Left cardiac atrium (tissue), 4 donors: Measurements from ENCODE around the gene TEPSIN. TPM values are rescaled to one million over a fixed set of nuclear protein-coding genes. Genes with fewer than 3 reads are reported as not detected.

ENCODE experiments used
- ATAC-seq, 2 donors: fragments of 200-7000 bp; cut with Tn5 transposase; one replicate each; pipeline ENCODE4 v1.9.1; 2020; ENCODE audit warnings: mild to moderate bottlenecking in 2 of 2, moderate library complexity in 2 of 2
- DNase-seq: peaks from one replicate; pipeline ENCODE4 v3.0.0-alpha.2; 2020
- intact Hi-C, 2 donors: fragments of 100-400 bp; cut with DNase I; formaldehyde crosslinking; loops; one replicate each; pipeline versions ENCODE4 v1.14.1 to v1.15.1; 2022 to 2023
- total RNA-seq, 2 donors: library from RNA; stranded (reverse); fragmentation: NEBNext Ultra II Directional; extraction: Animal tissue kit (Norgen Biotek cat#: 25700); gene quantifications; one replicate each; pipeline ENCODE4 v1.2.1, GENCODE V29; 2021
- donor health status: DM: no; HTN: yes; CAD: no.
- donor health status: DM: no; HTN: yes; CAD: no; lungs with severe emphysema.
- donor health status: DM: yes; HTN: yes; CAD: no.
- donor health status: Dilated cardiomyopathy.

The TEPSIN gene
- total RNA-seq, 2 donors from 2014 or later: 12.7 to 14.0 TPM

DNA sequence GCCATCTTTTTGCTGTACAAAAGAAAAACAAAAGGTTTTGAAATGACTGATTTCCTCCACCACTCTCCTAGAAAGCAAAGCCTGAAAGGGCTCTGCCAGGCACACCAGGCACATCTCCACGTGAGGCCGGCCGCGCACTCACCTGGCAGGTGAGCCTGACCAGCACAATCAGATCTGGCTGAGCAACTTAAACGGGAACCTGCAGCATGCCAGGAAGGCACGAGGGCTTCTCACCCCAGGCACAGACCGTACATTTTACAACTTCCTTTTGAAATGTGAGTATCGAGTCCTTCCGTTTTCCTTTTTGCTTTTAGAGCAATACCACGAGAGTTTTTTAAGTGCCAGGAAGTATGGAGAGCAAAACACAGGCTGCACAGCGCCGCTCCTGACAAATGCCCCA lies 33.8 kb upstream of the TEPSIN start:
- intact Hi-C loops: no loop called here
- ATAC-seq (no peak), DNase-seq (no peak)

DNA sequence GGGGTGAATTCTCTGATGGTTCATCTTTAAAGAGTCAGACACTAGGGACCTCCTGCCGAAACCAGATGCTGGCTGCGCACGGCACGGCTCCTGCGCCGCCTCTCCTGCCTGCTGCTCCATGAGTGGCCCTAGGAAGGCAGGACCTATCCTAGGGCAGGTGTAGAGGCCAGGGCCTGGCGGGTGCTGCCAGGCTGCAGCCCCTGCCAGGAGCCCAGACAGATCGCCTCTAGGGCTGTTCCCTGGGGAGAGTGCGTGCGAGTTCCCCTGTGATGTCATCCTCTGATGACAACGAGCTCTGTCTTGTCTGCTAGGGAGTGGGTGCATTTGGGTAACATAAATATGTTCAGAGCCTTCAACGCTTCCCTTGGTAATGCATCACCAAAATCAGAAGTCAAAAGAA lies 32.4 kb upstream of the TEPSIN start:
- ATAC-seq (peak in 1 of 2 donors; percentile 17), DNase-seq (no peak)
- intact Hi-C loops: no loop called here

- ATAC-seq (no peak), DNase-seq (no peak)
- intact Hi-C loops: no loop called here
These were observed 31.4 kb upstream of the TEPSIN start for GRCh38 chr17:81270279-81270678.

DNA sequence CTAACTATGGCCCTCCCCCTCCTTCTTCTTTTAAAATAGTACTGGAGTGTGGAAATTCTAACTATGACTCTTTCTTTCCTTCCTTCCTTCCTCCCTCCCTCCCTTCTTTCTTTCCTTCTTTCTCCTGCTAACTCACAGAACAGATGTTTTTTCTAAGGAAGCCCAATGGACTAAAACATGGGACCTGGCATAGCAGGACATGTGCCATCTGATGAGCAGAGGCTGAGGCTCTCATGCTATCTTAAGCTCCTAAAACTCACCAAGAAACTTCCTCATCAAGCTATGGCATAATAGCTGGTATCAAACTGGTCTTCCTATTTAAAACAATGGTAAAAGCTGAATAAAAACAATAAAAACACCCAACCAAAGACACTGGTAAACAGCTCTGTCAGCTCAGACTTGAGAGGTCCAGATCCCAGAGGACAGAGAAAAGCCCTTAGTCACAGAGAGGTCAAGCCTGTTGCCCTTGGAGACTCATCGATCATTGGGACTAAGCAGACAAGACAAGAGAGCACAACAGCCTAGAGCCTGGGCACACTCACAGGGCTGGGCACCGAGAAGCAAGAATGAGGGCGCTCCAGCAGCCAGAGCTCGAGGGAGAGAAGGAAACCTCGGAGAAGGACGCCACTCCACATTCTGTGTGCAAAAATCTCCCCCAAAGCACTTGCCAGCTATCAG lies 28.7 kb upstream of the TEPSIN start:
- ATAC-seq (no peak), DNase-seq (no peak)
- intact Hi-C loops: no loop called here

GRCh38 chr17:81265576-81265975 lies 26.7 kb upstream of the TEPSIN start:
- ATAC-seq (no peak), DNase-seq (no peak)
- intact Hi-C loops: no loop called here

DNA sequence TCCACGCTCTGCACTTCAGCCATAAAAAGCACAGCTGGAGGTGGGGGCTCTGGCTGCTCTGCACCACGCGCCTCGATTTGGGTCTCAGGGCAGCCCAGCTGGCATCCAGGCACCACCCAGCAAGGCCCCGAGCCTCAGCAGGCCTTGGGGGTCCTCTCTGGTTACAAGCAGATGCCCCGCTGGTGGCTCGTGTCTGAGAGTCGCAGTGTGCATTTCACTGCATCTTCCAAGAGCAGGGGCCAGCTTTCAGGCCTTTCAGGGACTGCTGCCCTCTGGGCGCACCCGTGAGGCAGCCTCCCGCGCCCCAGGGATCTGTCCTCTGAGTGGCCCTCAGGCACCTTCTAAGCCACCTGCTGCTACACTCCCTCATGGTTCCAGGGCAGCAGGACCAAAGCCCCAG lies 25.8 kb upstream of the TEPSIN start:
- no peak for ATAC-seq
- no peak for DNase-seq
- intact Hi-C loops: no loop called here

DNA sequence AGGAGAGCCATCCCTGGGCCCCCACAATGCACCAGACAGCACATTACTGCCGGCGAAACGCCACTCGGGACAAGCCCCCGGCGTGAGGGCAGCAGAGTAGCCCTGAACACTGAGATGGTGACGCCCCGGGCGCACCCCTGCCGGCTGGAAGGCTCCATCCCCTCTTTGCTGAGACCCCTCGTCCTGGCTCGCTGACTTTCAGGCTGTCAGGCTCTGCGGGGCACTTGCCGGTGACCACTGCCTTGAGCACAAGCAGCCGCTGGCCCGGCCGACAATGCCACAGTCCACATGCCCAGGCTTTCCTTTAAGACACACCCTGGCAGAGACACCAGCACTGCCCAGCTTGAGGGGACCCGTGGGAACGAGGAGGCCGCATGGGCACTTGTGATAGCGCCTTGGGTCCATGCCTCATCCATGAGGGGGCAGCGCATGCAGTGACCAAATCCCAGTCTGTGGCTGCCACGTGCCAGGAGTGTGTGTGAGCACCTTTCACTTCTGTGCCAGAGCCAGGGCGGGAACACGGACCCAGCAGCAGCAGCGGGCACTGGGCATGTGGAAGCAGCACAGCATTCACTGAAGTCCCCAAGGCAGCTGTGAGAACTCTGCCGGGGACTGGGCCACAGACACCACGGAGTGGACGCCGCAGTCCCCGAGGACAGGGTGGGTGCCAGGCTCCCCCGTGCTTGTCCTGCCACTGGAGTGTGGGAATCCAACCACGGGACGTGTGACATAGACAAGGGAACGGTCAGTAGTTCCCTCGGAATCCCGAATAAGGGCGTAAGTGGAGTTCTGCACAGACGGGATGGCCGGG lies 24.7 kb upstream of the TEPSIN start:
- DNase-seq (no peak), ATAC-seq (no peak)
- intact Hi-C loops: no loop called here

- intact Hi-C loops: no loop called here
- ATAC-seq (no peak), DNase-seq (no peak)
These were observed 22.9 kb upstream of the TEPSIN start for GRCh38 chr17:81261582-81262336.

- intact Hi-C loops: no loop called here
- ATAC-seq (no peak), DNase-seq (no peak)
These were observed 22.2 kb upstream of the TEPSIN start for GRCh38 chr17:81261096-81261495.

GRCh38 chr17:81260641-81261040 lies 21.8 kb upstream of the TEPSIN start:
- DNase-seq (no peak), ATAC-seq (no peak)
- intact Hi-C loops: no loop called here

- DNase-seq: no peak
- intact Hi-C loops: no loop called here
- no peak for ATAC-seq
These were observed 21.3 kb upstream of the TEPSIN start for GRCh38 chr17:81260171-81260570.

- intact Hi-C loops: loop anchor here in 1 of 2 donors (10.0 kb wide), 2 partner anchors 136 to 346 kb away; partner anchors contain the start of gene BAHCC1
- ATAC-seq (no peak), DNase-seq (no peak)
These were observed 20.3 kb upstream of the TEPSIN start for GRCh38 chr17:81259058-81259605.

- no peak for ATAC-seq
- intact Hi-C loops: loop anchor here in 1 of 2 donors (10.0 kb wide), 2 partner anchors 137 to 347 kb away; partner anchors contain the start of gene BAHCC1
- DNase-seq: no peak
These were observed 19.4 kb upstream of the TEPSIN start for GRCh38 chr17:81258292-81258691.

- intact Hi-C loops: loop anchor here in 1 of 2 donors (10.0 kb wide), 2 partner anchors 137 to 347 kb away; partner anchors contain the start of gene BAHCC1
- DNase-seq (no peak), ATAC-seq (no peak)
These were observed 18.7 kb upstream of the TEPSIN start for GRCh38 chr17:81257533-81257932.

- intact Hi-C loops: loop anchor here in 1 of 2 donors (10.0 kb wide), 2 partner anchors 138 to 348 kb away; partner anchors contain the start of gene BAHCC1
- DNase-seq (no peak), ATAC-seq (peak in 1 of 2 donors; percentile 63)
These were observed 17.8 kb upstream of the TEPSIN start for GRCh38 chr17:81256616-81257015.

DNA sequence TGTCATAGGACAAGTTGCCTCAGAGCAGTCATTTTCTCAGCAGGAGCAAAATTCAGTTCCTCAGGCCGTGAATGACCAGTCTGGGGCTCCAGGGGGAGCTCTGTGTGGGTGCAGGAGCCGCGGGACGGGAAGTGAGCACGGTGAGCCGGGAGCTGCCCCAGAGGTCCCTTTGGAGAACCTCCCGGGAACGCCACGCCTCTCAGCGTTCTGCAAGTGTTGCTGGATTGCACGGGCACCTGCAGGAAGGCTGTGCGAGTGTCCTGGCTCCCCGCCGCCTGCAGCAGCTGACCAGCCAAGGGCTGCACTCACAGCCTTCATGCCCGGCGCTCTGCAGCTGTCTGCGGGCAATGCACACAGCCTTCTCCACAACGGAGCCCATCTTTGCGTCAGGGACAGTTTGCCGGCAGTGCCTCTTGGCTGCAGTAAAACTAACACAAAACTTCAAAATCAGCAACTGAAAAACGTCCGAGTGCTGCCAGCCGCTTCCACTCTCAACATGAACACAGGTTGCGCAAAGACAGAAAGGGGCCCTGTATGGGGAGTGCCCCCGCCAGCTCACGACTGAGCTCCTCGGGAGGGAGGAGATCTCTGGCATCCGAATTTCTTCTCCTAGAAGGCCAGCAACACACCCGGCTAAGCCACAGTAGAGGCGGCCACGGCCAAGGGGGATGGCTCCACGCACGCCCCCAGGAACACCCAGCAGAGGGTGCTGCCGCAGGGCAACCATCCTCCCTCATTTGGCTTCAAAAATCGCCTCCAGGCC lies 16.3 kb upstream of the TEPSIN start:
- peak; percentile 84 to 88 for ATAC-seq
- DNase-seq: peak; percentile 87
- intact Hi-C loops: loop anchor here (5.0 to 10.0 kb wide), 3 partner anchors 140 to 350 kb away; partner anchors contain the start of gene BAHCC1 (in 1 of the 2)

DNA sequence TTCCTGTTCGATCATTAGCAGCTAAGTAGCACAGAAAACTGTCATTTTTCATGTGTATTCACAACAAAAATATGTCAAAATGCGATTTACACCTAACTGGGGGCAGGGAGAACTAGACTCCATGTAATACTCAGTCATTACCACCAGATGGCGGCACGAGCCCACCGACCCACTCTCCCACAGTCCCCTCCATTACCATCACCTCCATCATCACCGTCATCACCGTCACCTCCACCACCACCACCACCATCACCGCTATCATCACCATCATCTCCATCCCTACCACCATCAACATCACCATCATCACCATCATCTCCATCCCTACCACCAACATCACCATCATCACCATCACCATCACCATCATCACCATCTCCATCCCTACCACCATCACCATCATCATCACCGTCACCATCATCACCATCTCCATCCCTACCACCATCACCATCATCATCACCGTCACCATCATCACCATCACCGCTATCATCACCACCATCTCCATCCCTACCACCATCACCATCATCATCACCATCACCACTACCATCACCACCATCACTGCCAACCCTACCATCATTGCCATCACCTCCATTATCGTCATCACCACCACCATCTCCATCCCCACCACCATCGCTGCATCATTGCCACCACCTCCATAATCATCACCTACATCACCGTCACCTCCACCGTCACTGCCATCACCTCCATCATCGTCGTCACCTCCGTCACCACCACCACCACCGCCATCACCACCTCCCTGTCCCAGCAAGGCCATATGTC lies 14.7 kb upstream of the TEPSIN start:
- no peak for DNase-seq
- ATAC-seq: peak; percentile 20 to 22
- intact Hi-C loops: loop anchor here (1.0 to 10.0 kb wide), 5 partner anchors 141 to 351 kb away; partner anchors contain the start of gene BAHCC1 (in 1 of the 2)

DNA sequence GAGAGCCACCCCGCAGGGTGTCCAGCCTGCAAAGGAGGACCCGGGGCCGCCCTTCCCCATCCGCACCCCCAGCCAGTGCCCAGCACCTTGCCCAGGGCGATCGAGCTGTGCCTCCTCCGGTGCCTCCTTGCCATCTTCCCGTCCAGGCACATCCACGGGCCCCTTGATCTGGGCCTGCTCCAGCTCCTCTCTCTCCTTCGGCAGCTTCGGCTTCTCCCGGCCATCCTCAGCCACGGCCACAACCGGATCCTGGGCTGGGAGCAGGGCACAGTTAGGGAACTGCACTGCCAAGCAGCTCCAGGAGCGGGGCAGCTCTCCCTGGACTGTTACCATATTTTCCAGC lies 14.1 kb upstream of the TEPSIN start:
- intact Hi-C loops: loop anchor here (1.0 to 10.0 kb wide), 5 partner anchors 142 to 352 kb away; partner anchors contain the start of gene BAHCC1 (in 1 of the 2)
- DNase-seq (no peak), ATAC-seq (no peak)
